Measurements from ENCODE around the gene UBL7.

The UBL7 gene

DNA sequence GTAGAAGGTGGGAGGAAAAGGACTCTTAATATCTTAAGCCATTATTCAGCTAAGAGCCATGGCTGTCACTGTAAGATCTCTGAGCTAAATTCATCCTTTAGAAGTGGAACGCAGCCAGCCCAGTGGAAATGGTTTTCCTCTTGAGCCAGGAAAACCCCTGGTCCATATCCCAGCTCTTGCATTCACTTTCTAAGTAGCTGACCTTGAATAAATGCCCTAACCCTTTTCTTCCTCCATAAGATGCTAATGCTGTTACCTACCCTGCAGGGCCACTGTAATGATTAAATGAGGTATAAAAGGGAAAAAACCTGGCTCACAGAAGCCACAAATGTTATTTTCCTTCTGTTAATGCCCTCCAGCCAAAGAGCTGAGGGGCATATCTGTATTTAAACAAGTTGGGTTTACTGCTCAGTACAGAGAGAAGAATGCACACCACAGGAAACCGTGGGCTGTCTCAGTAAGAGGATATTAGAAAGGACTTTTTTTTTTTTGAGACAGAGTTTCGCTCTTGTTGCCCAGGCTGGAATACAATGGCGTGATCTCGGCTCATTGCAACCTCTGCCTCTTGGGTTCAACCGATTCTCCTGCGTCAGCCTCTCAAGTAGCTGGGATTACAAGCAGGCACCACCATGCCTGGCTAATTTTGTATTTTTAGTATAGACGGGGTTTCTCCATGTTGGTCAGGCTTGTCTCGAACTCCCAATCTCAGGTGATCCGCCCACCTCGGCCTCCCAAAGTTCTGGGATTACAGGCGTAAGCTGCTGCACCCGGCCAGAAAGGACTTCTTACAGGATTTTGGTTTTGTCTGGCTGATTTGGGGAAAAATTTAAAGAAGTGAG is 6.8 kb downstream of the UBL7 start:
- Histone ChIP-seq H3K9me3 (ENCODE audit: control insufficient read depth, insufficient read depth, low read length) (no peaks in the 10 kb centered on the region), H3K36me3 (ENCODE audit: insufficient read depth, low read length) (0 out of 2 replicates have a peak, but pooled peaks cover 2% of the 10 kb centered on the region), H3K9ac (ENCODE audit: low read depth, low read length) (no peak overlapping the region), H3K4me1 (ENCODE audit: insufficient read depth, low read length) (no peaks in the 10 kb centered on the region)

DNA sequence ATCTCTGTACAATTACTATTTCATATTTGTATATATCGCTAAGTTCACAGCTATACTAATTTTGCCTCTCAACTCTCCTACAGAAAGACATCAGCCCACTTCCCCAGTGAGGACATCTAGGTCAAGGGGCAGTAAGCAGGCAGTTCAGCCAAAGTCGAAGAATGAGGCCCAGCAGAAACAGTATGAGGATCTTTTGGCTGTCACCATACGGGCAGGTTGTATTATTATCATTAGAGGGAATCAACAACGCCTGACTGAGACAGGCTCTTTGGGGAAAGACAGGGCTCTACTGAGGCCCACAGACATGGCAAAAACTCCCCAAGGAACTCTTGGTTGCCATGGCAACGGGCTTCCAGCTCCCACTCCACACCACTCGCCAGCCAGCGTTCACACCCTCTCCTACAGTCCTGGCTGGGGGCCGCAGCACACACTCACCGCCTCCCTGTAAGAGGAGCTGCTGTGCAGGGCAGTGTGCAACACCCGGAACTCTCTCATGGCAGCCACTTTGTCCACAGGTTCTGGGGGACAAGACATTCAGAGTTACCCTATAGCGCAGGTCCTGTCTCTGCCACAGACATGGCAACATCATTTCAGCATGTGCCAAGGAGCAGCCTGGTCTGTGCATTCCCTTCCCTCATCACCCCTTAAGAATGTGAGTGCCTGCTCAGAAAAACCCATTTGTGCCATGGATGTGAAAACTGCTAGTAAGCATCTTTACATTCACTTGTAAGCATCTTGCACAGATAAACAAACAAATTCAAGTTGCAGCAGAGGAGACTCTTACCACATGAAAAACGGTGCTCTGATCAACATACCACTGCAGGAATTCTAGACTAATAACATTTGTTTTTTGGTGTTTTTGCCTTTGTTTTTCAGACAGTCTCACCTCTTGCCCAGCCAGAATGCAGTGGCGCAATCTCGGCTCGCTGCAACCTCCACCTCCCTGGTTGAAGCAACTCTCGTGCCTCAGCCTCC is 8.8 kb downstream of the UBL7 start:
- H3K36me3 ChIP-seq (ENCODE audit: insufficient read depth, low read length), result peaks cover 6% of the 10 kb centered on the region; the same call in 1 of the 2 replicates
- H3K9ac ChIP-seq (ENCODE audit: low read depth, low read length), result no peak overlapping the region
- H3K9me3 ChIP-seq (ENCODE audit: control insufficient read depth, insufficient read depth, low read length), result no peaks in the 10 kb centered on the region
- no peaks in the 10 kb centered on the region for H3K4me1 ChIP-seq (ENCODE audit: insufficient read depth, low read length)

DNA sequence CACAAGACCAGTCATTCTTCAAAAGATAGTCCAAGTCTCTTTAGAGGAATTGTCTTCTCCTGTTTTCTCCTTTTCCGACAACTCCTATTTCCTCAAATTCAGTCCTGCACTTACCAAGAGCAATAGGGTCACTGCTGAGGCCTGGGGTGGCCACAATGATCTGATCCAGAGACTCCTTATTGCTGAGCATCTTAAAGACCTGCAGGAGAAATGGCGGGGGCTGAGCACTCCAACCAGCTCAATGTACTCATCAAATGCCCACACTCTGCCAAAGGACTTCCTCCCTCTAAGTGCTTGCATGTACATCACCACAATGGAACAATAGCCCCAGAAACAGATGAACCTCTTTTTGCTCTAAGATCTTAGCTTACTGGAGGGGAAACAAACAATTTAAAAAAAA is 9.6 kb downstream of the UBL7 start:
- Histone ChIP-seq H3K4me1 (ENCODE audit: insufficient read depth, low read length) (no peaks in the 10 kb centered on the region), H3K36me3 (ENCODE audit: insufficient read depth, low read length) (peaks cover 9% of the 10 kb centered on the region; the same call in 1 of the 2 replicates), H3K9me3 (ENCODE audit: control insufficient read depth, insufficient read depth, low read length) (no peaks in the 10 kb centered on the region), H3K9ac (ENCODE audit: low read depth, low read length) (no peak overlapping the region)

DNA sequence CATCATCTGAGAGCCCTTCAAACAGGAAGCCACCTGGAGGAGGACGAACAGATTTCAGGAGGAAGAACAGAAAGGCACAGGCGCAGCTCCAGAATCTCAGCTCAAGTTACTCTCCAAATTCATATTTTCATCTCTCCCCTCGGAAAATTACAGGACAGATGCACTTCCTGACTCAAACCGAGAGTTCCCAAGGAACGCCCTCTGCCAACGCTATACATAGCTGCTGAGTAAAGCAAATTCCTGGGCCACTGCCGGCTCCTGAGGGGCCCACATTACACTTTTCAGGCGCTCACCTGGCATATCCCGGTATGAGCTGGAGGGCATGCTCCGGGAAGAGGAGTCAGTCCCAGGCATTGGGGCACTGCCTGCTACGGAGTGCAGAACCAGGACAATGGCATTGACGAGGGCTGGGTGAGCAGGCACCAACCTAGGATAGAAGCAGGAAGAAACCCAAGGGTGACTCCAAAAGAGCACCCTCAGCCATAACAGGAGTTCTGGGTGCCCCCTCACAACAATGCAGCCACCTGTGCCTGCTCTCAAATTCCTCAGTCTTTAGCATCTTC is 11.2 kb downstream of the UBL7 start:
- peaks cover 9% of the 10 kb centered on the region; the same call in 1 of the 2 replicates for H3K36me3 ChIP-seq (ENCODE audit: insufficient read depth, low read length)

DNA sequence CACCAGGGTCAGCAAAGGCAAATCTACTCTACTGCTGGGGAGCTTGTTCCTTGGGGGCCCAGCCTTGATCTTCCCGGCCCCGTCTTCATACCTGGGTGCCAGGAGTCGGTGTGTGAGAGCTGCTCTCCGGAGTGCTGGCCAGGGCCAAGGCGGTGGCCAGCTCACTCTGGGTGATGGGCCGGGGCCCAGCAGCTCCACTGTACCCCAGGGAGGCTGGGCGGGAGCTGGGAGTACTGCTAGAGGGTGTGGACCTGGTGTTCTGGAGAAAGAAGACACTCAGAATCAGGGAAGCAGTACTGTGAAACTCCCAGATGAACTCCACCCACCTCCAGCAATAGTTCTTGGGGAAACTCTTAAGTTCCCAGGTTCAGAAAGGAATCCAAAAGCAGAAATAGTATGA is 11.9 kb downstream of the UBL7 start:
- peaks cover 9% of the 10 kb centered on the region; the same call in 1 of the 2 replicates for H3K36me3 ChIP-seq (ENCODE audit: insufficient read depth, low read length)
- no peak overlapping the region for H3K9ac ChIP-seq (ENCODE audit: low read depth, low read length)

More for the DNA sequence above, 11.2 kb downstream of the UBL7 start:
- no peak overlapping the region for H3K9ac ChIP-seq (ENCODE audit: low read depth, low read length)
- H3K4me1 ChIP-seq (ENCODE audit: insufficient read depth, low read length), result no peaks in the 10 kb centered on the region
- no peaks in the 10 kb centered on the region for H3K9me3 ChIP-seq (ENCODE audit: control insufficient read depth, insufficient read depth, low read length)

DNA sequence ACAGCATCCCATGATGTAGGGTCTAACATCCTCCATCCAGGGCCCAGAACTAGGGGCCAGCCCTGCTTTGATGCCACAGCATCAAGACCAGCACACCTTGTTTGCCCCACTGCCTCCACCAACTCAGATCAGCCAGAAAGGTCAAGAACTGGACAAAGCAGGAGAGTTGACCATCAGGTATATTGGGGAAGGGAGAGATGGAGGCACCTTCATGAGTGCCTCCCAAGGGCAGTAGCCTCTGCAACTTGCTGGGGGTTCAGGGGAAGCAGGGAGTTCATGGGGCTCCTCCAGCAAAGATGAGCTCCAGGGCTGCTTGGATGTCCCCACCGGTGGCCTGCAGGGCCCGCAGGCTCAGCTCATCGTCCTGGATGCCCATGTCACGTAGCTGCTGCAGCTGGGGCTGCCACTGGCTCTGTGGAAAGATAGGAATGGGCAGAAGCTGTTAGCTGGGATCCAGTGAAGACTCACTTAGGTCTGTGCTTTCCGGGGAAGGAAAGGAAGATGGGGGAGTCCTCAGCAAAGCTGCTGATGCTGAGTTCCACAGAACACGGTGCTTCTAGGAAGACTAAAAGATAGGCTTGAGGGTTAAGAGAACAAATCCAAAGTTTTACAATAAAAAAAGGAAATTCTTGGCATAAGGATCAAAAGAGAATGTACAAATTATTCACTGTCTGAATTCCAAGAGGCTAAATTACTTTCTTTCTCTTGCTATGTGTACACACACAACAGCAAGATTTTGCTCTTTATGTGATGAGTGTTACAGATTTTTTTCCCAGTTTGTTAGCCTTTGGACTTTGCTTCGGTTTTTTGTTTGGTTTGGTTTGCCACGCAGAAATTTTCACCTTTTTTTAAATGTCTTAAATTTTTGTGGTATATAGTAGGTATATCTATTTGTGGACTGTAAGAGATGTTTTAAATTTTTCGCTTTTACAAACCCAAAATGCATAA is 14.9 kb downstream of the UBL7 start:
- no peaks in the 10 kb centered on the region for H3K9me3 ChIP-seq (ENCODE audit: control insufficient read depth, insufficient read depth, low read length)
- H3K4me1 ChIP-seq (ENCODE audit: insufficient read depth, low read length), result peaks cover 6% of the 10 kb centered on the region; the same call in 1 of the 2 replicates
- peaks cover 8% of the 10 kb centered on the region; the same call in 1 of the 2 replicates for H3K36me3 ChIP-seq (ENCODE audit: insufficient read depth, low read length)
- no peak overlapping the region for H3K9ac ChIP-seq (ENCODE audit: low read depth, low read length)

More for the DNA sequence above, 11.9 kb downstream of the UBL7 start:
- no peaks in the 10 kb centered on the region for H3K9me3 ChIP-seq (ENCODE audit: control insufficient read depth, insufficient read depth, low read length)
- H3K4me1 ChIP-seq (ENCODE audit: insufficient read depth, low read length), result no peaks in the 10 kb centered on the region

DNA sequence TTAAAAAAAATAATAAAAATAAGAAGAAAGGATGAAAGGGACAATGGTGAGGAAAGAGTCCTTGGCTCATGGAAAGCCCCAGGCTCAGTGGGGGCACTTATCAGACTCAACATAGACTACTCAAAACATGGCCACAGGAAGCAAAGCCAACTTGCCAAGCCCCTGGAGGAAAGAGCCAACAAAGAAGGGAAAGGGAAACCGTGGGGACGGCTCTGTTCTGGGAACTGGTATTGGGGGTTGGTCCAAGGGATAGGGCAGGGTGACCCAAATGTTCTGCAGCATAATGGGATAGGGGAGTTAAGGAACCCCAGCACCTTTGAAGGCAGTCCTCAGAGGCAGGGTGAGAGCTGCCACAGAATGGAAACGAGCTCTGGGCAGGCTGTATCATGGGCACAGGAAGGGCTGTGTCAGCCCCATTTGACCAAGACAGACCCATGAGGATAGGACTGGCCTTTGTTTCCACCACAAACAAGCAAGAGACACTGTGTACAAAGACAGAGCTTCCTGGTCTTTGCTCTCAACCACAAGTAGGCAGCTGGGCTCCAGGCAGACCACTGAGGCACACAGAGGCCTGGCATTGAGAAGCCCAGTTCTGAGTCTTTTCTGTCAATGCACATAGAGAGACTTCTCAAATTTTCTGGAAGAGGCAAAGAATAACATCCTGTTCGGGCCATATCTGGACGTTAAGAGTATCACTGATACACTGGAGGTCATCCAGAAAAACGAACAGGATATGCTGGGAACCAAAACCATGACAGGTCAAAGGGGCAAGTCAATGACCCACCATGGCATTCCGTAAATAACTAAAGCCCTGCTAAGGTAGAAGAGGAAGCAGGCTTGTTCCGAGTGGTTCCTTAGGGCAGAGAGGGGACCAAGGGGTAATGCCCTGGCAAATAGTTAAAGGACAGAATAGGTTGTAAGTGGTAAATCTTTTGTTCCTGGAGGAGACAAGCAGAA is 16.6 kb downstream of the UBL7 start:
- Histone ChIP-seq H3K4me1 (ENCODE audit: insufficient read depth, low read length) (peaks cover 6% of the 10 kb centered on the region; the same call in 1 of the 2 replicates), H3K36me3 (ENCODE audit: insufficient read depth, low read length) (peaks cover 7% of the 10 kb centered on the region; the same call in 1 of the 2 replicates), H3K9me3 (ENCODE audit: control insufficient read depth, insufficient read depth, low read length) (no peaks in the 10 kb centered on the region), H3K9ac (ENCODE audit: low read depth, low read length) (no peak overlapping the region)

DNA sequence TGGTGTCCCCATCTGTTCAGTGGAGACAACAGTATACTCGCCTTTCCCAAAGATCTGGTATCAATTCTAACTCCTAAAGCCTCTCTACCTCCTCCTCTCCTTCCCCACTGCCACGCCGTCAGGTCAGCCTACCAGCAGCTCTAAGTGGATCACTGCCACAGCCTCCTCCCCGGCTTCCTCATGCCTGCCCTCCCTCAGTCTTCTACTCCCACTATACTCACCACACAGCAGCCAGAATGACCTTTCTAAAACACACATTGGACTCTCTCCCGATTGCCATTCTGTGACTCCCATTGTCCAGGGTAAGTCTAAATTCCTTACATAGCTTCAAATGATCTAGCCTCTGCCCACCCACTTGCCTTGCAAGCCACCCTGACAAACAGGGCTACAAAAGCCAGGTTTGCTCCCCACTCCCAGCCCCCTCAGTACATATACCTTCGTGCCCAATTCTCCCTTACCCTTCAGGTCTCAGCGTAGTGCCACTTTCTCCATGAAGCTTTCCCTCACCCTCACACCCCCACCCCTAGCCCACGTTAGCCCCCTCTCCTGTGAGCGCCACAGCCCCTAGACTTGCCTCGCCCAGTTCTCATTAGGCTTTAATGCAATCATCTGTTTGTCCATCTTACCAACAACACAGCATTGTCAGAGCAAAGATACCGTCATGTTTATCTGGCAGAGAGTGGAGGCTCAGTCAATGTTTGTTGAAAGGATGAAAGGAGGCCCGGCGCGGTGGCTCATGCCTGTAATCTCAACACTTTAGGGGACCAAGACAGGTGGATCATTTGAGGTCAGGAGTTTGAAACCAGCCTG is 17.7 kb downstream of the UBL7 start:
- no peak overlapping the region for H3K9ac ChIP-seq (ENCODE audit: low read depth, low read length)
- H3K4me1 ChIP-seq (ENCODE audit: insufficient read depth, low read length), result peaks cover 6% of the 10 kb centered on the region; the same call in 1 of the 2 replicates
- no peaks in the 10 kb centered on the region for H3K9me3 ChIP-seq (ENCODE audit: control insufficient read depth, insufficient read depth, low read length)
- H3K36me3 ChIP-seq (ENCODE audit: insufficient read depth, low read length), result peaks cover 5% of the 10 kb centered on the region; the same call in 1 of the 2 replicates

DNA sequence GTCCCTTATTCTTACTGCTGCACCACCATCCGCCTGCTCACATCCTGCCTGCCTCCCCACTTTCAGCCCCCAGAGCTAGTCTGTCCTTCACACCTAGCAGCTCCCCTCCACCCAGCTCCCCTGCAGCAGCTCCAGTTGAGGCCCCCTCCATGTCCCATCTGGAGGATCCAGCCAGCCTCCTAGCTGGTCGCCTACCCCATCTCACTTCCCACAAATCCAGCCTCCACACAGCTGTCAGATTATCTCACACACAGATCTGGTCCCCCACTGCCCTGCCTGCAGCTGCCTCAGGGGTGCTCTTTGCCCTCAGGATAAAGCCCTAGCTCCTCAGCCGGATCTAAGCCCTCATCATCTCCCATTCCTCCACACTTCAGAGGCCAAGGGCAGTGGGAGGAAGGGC is 18.4 kb downstream of the UBL7 start:
- Histone ChIP-seq H3K4me1 (ENCODE audit: insufficient read depth, low read length) (peaks cover 6% of the 10 kb centered on the region; the same call in 1 of the 2 replicates), H3K36me3 (ENCODE audit: insufficient read depth, low read length) (peaks cover 4% of the 10 kb centered on the region; the same call in 1 of the 2 replicates), H3K9me3 (ENCODE audit: control insufficient read depth, insufficient read depth, low read length) (no peaks in the 10 kb centered on the region), H3K9ac (ENCODE audit: low read depth, low read length) (no peak overlapping the region)

DNA sequence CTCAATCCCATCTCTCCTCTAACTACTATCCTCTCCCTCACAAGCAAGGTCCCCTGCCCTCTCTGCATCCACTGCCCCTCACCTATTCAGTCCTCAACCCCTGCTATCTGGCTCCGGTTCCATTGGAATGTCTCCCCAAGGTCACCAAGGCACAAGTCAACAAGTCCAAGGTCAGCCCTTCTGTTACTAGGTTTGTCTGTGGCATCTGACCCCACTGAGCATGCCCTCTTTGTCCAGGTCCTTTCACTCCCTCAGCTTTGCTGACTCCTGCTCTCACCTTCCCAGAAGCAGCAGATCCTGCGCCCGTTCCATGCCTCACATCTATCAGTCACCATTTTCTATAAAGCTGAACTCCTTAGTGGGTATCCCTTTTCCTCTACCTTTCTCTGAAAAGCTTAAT is 18.9 kb downstream of the UBL7 start:
- H3K36me3 ChIP-seq (ENCODE audit: insufficient read depth, low read length), result peaks cover 2% of the 10 kb centered on the region; the same call in 1 of the 2 replicates
- no peaks in the 10 kb centered on the region for H3K9me3 ChIP-seq (ENCODE audit: control insufficient read depth, insufficient read depth, low read length)
- no peak overlapping the region for H3K9ac ChIP-seq (ENCODE audit: low read depth, low read length)
- H3K4me1 ChIP-seq (ENCODE audit: insufficient read depth, low read length), result peaks cover 6% of the 10 kb centered on the region; the same call in 1 of the 2 replicates

DNA sequence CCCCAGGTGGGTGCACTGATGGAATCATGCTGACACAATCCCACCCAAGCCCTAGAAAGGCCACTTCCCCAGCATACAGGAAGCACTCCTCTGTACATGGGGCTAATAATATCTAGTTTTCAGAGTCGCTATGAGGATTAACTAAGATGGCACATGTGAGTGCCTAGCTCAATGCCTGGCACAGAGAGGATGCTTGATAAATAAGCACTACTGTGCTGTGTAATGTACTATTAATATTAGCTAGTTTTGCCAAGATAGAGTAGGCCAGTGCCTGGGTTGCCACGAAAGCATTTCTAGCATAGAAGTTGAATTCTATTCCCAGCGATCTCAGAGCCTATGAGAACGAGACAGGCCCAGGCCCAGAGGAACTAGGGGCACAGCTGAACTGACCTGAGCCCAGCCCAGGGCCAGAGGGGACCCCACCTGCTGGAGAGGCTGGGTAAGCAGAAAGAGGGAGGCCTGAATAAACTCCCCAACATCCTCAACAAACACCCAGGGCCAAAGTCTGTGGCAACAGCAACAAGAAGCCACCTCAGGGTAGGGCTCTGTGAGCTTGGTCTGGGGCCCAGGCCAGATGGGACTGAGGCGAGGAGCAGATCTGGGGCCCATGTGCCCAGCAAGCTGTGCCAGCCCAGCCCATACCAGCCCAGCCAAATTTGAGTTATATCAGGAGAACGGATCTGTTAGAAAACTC is 19.6 kb downstream of the UBL7 start:
- Histone ChIP-seq H3K9ac (ENCODE audit: low read depth, low read length) (no peak overlapping the region), H3K4me1 (ENCODE audit: insufficient read depth, low read length) (peaks cover 6% of the 10 kb centered on the region; the same call in 1 of the 2 replicates), H3K36me3 (ENCODE audit: insufficient read depth, low read length) (no peaks in the 10 kb centered on the region), H3K9me3 (ENCODE audit: control insufficient read depth, insufficient read depth, low read length) (no peaks in the 10 kb centered on the region)
